NB4 (cell line): ENCODE results near the gene RACGAP1.

Experiments
- MAX ChIP-seq: IDR thresholded peaks from 2 replicates; pipeline ENCODE4 v1.6.1; 2011; ENCODE audit warnings: low read depth, low read length
- MYC ChIP-seq: IDR thresholded peaks from 2 replicates; pipeline ENCODE4 v1.6.1; 2011; ENCODE audit warnings: low read depth, low read length
- POLR2A ChIP-seq: IDR thresholded peaks from 2 replicates; pipeline ENCODE4 v1.6.1; 2011; ENCODE audit warnings: mild to moderate bottlenecking; ENCODE audit not compliant: insufficient read length; ENCODE audit errors: extremely low read depth
- TF ChIP-seq, protein P1 (sequence below): IDR thresholded peaks from one replicate; pipeline ENCODE4 v1.5.1; 2012; ENCODE audit warnings: low read depth, low read length

- TF ChIP-seq, protein P1, sequence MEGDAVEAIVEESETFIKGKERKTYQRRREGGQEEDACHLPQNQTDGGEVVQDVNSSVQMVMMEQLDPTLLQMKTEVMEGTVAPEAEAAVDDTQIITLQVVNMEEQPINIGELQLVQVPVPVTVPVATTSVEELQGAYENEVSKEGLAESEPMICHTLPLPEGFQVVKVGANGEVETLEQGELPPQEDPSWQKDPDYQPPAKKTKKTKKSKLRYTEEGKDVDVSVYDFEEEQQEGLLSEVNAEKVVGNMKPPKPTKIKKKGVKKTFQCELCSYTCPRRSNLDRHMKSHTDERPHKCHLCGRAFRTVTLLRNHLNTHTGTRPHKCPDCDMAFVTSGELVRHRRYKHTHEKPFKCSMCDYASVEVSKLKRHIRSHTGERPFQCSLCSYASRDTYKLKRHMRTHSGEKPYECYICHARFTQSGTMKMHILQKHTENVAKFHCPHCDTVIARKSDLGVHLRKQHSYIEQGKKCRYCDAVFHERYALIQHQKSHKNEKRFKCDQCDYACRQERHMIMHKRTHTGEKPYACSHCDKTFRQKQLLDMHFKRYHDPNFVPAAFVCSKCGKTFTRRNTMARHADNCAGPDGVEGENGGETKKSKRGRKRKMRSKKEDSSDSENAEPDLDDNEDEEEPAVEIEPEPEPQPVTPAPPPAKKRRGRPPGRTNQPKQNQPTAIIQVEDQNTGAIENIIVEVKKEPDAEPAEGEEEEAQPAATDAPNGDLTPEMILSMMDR = no peak
- TF ChIP-seq POLR2A (no peak), MAX (no peak), MYC (no peak)
These were observed 50.0 kb downstream of the RACGAP1 start for GRCh38 chr12:49975318-49975761.
